ENCODE results near the gene SDK2. TPM values are rescaled to one million over a fixed set of nuclear protein-coding genes. Genes with fewer than 3 reads are reported as not detected.

SDK2 gene
- total RNA-seq, 1 donor from 2014 or later, result 12.3 TPM

DNA sequence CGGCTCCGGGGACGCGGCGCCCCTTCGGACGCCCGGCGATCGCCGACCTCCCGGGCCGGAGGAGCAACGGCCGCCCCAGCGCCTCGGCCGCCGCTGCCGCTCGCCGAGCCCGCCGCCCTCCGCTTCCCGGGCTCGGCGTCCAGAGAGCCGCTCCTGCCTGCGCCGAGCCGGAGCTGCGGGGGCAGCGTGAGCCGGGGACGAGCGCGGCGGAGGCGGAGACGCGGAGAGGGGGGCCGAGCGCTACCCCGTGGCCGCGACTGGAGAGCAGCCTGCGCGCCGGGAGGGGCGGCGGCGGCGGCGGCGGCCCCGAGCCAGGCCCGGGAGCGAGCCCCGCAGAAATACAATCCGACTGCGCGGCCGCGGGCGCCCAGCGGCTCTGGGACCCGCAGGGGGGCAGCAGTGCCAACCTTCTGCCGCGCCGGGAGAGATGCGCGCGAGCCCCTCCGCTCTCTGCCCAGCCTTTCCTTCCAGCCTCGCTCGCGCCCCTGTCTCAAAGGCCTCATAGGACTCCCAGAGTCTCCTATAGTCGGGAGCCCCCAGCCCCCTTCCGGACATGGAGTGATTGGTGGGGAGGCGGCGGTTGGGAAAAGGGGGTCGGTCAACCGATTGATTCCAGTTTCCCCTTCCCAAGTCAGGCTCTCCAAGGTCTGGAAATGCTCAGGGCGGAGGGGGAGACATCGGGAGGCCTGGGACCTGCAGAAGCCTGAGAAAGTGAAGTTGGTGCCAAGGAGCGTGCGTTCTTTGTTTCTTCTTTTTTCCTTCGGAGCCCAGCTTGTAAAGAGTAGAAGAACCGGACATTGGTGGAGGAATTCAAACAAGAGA, 1.0 kb upstream of the SDK2 start:
- Mint-ChIP-seq H3K4me3 (ENCODE audit: unreplicated experiment) (peak overlapping the region; percentile 71), H3K36me3 (ENCODE audit: unreplicated experiment) (no peaks in the 10 kb centered on the region), H3K9me3 (ENCODE audit: unreplicated experiment) (peaks cover 3% of the 10 kb centered on the region), H3K27ac (ENCODE audit: unreplicated experiment) (no peak overlapping the region), H3K4me1 (ENCODE audit: low read depth, unreplicated experiment) (peaks cover 25% of the 10 kb centered on the region), H3K27me3 (ENCODE audit: unreplicated experiment) (peaks cover 3% of the 10 kb centered on the region)
- DNase-seq, result peak; percentile 73
- TF ChIP-seq, protein P1, sequence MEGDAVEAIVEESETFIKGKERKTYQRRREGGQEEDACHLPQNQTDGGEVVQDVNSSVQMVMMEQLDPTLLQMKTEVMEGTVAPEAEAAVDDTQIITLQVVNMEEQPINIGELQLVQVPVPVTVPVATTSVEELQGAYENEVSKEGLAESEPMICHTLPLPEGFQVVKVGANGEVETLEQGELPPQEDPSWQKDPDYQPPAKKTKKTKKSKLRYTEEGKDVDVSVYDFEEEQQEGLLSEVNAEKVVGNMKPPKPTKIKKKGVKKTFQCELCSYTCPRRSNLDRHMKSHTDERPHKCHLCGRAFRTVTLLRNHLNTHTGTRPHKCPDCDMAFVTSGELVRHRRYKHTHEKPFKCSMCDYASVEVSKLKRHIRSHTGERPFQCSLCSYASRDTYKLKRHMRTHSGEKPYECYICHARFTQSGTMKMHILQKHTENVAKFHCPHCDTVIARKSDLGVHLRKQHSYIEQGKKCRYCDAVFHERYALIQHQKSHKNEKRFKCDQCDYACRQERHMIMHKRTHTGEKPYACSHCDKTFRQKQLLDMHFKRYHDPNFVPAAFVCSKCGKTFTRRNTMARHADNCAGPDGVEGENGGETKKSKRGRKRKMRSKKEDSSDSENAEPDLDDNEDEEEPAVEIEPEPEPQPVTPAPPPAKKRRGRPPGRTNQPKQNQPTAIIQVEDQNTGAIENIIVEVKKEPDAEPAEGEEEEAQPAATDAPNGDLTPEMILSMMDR (IDR thresholded peaks at IDR 0.05; ENCODE audit: partially characterized antibody, unreplicated experiment), result peak; percentile 13

DNA sequence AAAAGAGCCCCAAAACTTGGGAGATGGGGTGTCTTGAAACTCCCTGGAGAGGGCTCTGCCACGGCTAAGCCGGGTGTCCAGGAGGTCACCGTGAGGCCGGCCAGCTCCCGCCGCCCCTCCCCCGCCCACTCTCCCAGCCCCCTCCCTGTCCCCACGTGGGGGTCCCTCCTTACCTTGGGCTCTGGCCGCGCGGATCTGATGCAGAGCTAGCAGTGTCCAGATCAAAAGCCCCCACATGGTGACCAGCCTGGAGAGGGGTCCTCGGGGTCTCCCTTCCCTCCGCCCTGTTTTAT, 447 bp downstream of the SDK2 start:
- Mint-ChIP-seq H3K36me3 (ENCODE audit: unreplicated experiment) (no peaks in the 10 kb centered on the region), H3K27me3 (ENCODE audit: unreplicated experiment) (peaks cover 3% of the 10 kb centered on the region), H3K27ac (ENCODE audit: unreplicated experiment) (no peak overlapping the region), H3K4me1 (ENCODE audit: low read depth, unreplicated experiment) (peaks cover 25% of the 10 kb centered on the region), H3K9me3 (ENCODE audit: unreplicated experiment) (peaks cover 3% of the 10 kb centered on the region), H3K4me3 (ENCODE audit: unreplicated experiment) (peak overlapping the region; percentile 83)
- TF ChIP-seq, protein P1 (IDR thresholded peaks at IDR 0.05; ENCODE audit: partially characterized antibody, unreplicated experiment), result no peak
- no peak for DNase-seq

DNA sequence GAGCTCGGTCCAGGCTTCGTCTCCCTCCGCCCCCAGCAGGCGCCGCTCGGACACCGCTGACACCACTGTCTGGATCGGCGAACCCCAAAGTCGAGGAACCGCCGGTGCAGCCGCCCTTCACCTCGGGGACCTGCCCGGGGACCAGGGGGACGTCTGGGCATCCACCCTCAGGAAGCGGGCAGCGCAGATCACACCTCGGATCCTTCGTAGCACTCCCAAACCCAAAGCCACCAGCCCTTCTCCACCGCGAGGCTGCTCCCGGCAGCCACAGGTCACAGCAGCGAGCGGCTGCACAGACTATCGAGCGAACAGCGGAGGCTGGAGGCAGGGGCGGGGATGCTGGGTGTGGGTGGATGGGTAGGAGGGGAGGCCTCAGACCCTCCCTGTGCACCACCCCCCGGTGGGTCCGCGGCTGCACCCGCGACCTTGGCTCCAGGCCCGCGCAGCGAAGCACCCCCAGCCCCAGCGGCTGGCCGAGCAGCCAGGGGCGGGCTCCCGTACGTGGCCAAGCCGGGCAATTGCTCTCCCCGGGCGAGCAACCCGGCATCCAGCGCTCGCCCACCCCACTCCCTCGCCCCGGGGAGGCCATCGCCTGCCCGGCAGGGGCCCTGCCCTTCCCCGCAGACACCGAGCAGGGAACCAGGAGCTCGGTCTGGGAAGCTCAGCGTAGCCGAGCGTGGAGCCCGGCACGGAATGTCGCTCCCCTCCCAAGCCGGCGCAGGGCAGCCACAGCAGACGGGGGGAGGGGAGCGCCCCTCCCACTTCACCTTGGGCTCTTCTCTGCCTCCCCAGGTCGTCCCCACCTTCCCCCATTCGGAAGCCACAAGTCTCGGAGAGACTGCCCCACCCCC, 1.0 kb downstream of the SDK2 start:
- H3K9me3 Mint-ChIP-seq (ENCODE audit: unreplicated experiment), result peaks cover 3% of the 10 kb centered on the region
- peaks cover 25% of the 10 kb centered on the region for H3K4me1 Mint-ChIP-seq (ENCODE audit: low read depth, unreplicated experiment)
- peak overlapping the region; percentile 88 for H3K4me3 Mint-ChIP-seq (ENCODE audit: unreplicated experiment)
- no peak overlapping the region for H3K27ac Mint-ChIP-seq (ENCODE audit: unreplicated experiment)
- TF ChIP-seq, protein P1 (IDR thresholded peaks at IDR 0.05; ENCODE audit: partially characterized antibody, unreplicated experiment), result peak; percentile 11
- peak; percentile 76 for DNase-seq
- no peaks in the 10 kb centered on the region for H3K36me3 Mint-ChIP-seq (ENCODE audit: unreplicated experiment)
- H3K27me3 Mint-ChIP-seq (ENCODE audit: unreplicated experiment), result peaks cover 3% of the 10 kb centered on the region

DNA sequence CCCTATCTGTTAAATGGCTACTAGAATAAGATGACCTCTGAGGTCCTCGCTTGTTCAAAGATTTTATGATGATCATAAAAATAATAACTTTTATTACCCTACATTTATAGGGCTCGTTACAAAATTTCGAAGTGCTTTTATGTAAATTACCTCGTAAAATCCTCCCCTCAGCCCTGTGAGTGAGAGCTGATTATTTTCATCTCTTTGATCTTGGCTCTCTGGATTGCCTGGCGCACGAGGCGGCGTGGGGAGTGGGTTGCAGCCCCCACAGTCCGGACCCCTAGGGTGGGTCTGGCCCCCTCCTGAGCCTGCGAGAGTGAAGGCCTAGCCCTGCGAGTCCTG, 1.6 kb downstream of the SDK2 start:
- no peak for DNase-seq
- Mint-ChIP-seq H3K9me3 (ENCODE audit: unreplicated experiment) (peaks cover 3% of the 10 kb centered on the region), H3K27me3 (ENCODE audit: unreplicated experiment) (peaks cover 3% of the 10 kb centered on the region), H3K4me3 (ENCODE audit: unreplicated experiment) (peak overlapping the region; percentile 88), H3K36me3 (ENCODE audit: unreplicated experiment) (no peaks in the 10 kb centered on the region), H3K4me1 (ENCODE audit: low read depth, unreplicated experiment) (peaks cover 25% of the 10 kb centered on the region), H3K27ac (ENCODE audit: unreplicated experiment) (no peak overlapping the region)
- TF ChIP-seq, protein P1 (IDR thresholded peaks at IDR 0.05; ENCODE audit: partially characterized antibody, unreplicated experiment), result no peak

Measured in glutamatergic neuron (in vitro differentiated cells).